ENCODE measurements around the gene AHI1. TPM values are rescaled to one million over a fixed set of nuclear protein-coding genes. Genes with fewer than 3 reads are reported as not detected.
"Not testable (repeated sequence)": the region's sequence is repeated elsewhere in the genome, so short reads cannot be mapped to it uniquely, and the experiment has no call there.

Gene AHI1
- total and polyA plus RNA-seq, 2 donors: 8.3 to 101 TPM

GRCh38 chr6:135339920-135340319 lies 157.6 kb downstream of the AHI1 start:
- H3K27ac ChIP-seq (ENCODE audit: low read depth); H3K4me1 ChIP-seq (ENCODE audit: insufficient read depth); H3K4me3 ChIP-seq (ENCODE audit: low read depth, low read length); H3K36me3 ChIP-seq (ENCODE audit: insufficient read depth); DNase-seq (ENCODE audit: extremely low spot score): not testable (repeated sequence)
- WGBS: 91% methylated on average over 8 of the region's 8 CpGs

- DNase-seq (ENCODE audit: extremely low spot score): no peak
- no peak overlapping the region for H3K27ac ChIP-seq (ENCODE audit: low read depth)
- no peaks in the 10 kb centered on the region for H3K36me3 ChIP-seq (ENCODE audit: insufficient read depth)
- 91% methylated on average over 3 of the region's 3 CpGs for WGBS
- H3K4me1 ChIP-seq (ENCODE audit: insufficient read depth): no peaks in the 10 kb centered on the region
- H3K4me3 ChIP-seq (ENCODE audit: low read depth, low read length): no peak overlapping the region
Observed at GRCh38 chr6:135334169-135334568, 163.4 kb downstream of the AHI1 start.

GRCh38 chr6:135331002-135331401 lies 166.5 kb downstream of the AHI1 start:
- Histone ChIP-seq H3K27ac (ENCODE audit: low read depth) (no peak overlapping the region), H3K36me3 (ENCODE audit: insufficient read depth) (no peaks in the 10 kb centered on the region), H3K4me3 (ENCODE audit: low read depth, low read length) (no peak overlapping the region), H3K4me1 (ENCODE audit: insufficient read depth) (no peaks in the 10 kb centered on the region)
- 92% methylated on average over 2 of the region's 2 CpGs for WGBS
- DNase-seq (ENCODE audit: extremely low spot score): no peak

- Histone ChIP-seq H3K27ac (ENCODE audit: low read depth) (no peak overlapping the region), H3K36me3 (ENCODE audit: insufficient read depth) (peaks cover 1% of the 10 kb centered on the region), H3K4me1 (ENCODE audit: insufficient read depth) (no peaks in the 10 kb centered on the region), H3K4me3 (ENCODE audit: low read depth, low read length) (no peak overlapping the region)
- no peak for DNase-seq (ENCODE audit: extremely low spot score)
- 94% methylated on average over 13 of the region's 13 CpGs for WGBS
Observed at GRCh38 chr6:135329851-135330803, 167.4 kb downstream of the AHI1 start.

GRCh38 chr6:135328136-135328535 lies 169.4 kb downstream of the AHI1 start:
- peaks cover 1% of the 10 kb centered on the region for H3K36me3 ChIP-seq (ENCODE audit: insufficient read depth)
- H3K27ac ChIP-seq (ENCODE audit: low read depth): no peak overlapping the region
- whole genome bisulfite sequencing: 100% methylated on average over 1 of the region's 1 CpG
- no peaks in the 10 kb centered on the region for H3K4me1 ChIP-seq (ENCODE audit: insufficient read depth)
- H3K4me3 ChIP-seq (ENCODE audit: low read depth, low read length): no peak overlapping the region
- DNase-seq (ENCODE audit: extremely low spot score): no peak

GRCh38 chr6:135325624-135326424 lies 171.7 kb downstream of the AHI1 start:
- H3K36me3 ChIP-seq (ENCODE audit: insufficient read depth): peaks cover 1% of the 10 kb centered on the region
- H3K4me1 ChIP-seq (ENCODE audit: insufficient read depth): no peaks in the 10 kb centered on the region
- WGBS: 84% methylated on average over 4 of the region's 4 CpGs
- no peak overlapping the region for H3K4me3 ChIP-seq (ENCODE audit: low read depth, low read length)
- no peak overlapping the region for H3K27ac ChIP-seq (ENCODE audit: low read depth)
- no peak for DNase-seq (ENCODE audit: extremely low spot score)

- no peak overlapping the region for H3K4me3 ChIP-seq (ENCODE audit: low read depth, low read length)
- no peak overlapping the region for H3K27ac ChIP-seq (ENCODE audit: low read depth)
- DNase-seq (ENCODE audit: extremely low spot score): no peak
- 92% methylated on average over 4 of the region's 4 CpGs for WGBS
- H3K4me1 ChIP-seq (ENCODE audit: insufficient read depth): no peaks in the 10 kb centered on the region
- peaks cover 1% of the 10 kb centered on the region for H3K36me3 ChIP-seq (ENCODE audit: insufficient read depth)
Observed at GRCh38 chr6:135324531-135324930, 173.0 kb downstream of the AHI1 start.

- peaks cover 1% of the 10 kb centered on the region for H3K36me3 ChIP-seq (ENCODE audit: insufficient read depth)
Observed at GRCh38 chr6:135323979-135324378, 173.6 kb downstream of the AHI1 start.

GRCh38 chr6:135323202-135323668 lies 174.3 kb downstream of the AHI1 start:
- Histone ChIP-seq H3K4me1 (ENCODE audit: insufficient read depth) (no peaks in the 10 kb centered on the region), H3K4me3 (ENCODE audit: low read depth, low read length) (no peak overlapping the region), H3K27ac (ENCODE audit: low read depth) (no peak overlapping the region), H3K36me3 (ENCODE audit: insufficient read depth) (peaks cover 1% of the 10 kb centered on the region)
- WGBS: 73% methylated on average over 6 of the region's 6 CpGs
- DNase-seq (ENCODE audit: extremely low spot score): no peak

More at GRCh38 chr6:135323979-135324378, 173.6 kb downstream of the AHI1 start:
- H3K27ac ChIP-seq (ENCODE audit: low read depth): no peak overlapping the region
- H3K4me1 ChIP-seq (ENCODE audit: insufficient read depth): no peaks in the 10 kb centered on the region
- 94% methylated on average over 2 of the region's 2 CpGs for WGBS
- H3K4me3 ChIP-seq (ENCODE audit: low read depth, low read length): no peak overlapping the region
- no peak for DNase-seq (ENCODE audit: extremely low spot score)

- Histone ChIP-seq H3K27ac (ENCODE audit: low read depth) (no peak overlapping the region), H3K36me3 (ENCODE audit: insufficient read depth) (peaks cover 1% of the 10 kb centered on the region), H3K4me1 (ENCODE audit: insufficient read depth) (no peaks in the 10 kb centered on the region), H3K4me3 (ENCODE audit: low read depth, low read length) (no peak overlapping the region)
- no peak for DNase-seq (ENCODE audit: extremely low spot score)
- WGBS: 78% methylated on average over 3 of the region's 3 CpGs
Observed at GRCh38 chr6:135322427-135323201, 174.9 kb downstream of the AHI1 start.

GRCh38 chr6:135320721-135321621 lies 176.6 kb downstream of the AHI1 start:
- DNase-seq (ENCODE audit: extremely low spot score): no peak
- H3K36me3 ChIP-seq (ENCODE audit: insufficient read depth): peaks cover 1% of the 10 kb centered on the region
- H3K4me3 ChIP-seq (ENCODE audit: low read depth, low read length): no peak overlapping the region
- no peak overlapping the region for H3K27ac ChIP-seq (ENCODE audit: low read depth)
- H3K4me1 ChIP-seq (ENCODE audit: insufficient read depth): no peaks in the 10 kb centered on the region
- WGBS: 80% methylated on average over 8 of the region's 8 CpGs

- no peak for DNase-seq (ENCODE audit: extremely low spot score)
- 86% methylated on average over 2 of the region's 2 CpGs for WGBS
- no peaks in the 10 kb centered on the region for H3K4me1 ChIP-seq (ENCODE audit: insufficient read depth)
- H3K27ac ChIP-seq (ENCODE audit: low read depth): no peak overlapping the region
- no peak overlapping the region for H3K4me3 ChIP-seq (ENCODE audit: low read depth, low read length)
- H3K36me3 ChIP-seq (ENCODE audit: insufficient read depth): peaks cover 2% of the 10 kb centered on the region
Observed at GRCh38 chr6:135319819-135320218, 177.7 kb downstream of the AHI1 start.

All from urinary bladder (tissue), 4 donors.